ENCODE measurements around the gene IQCE. TPM values are rescaled to one million over a fixed set of nuclear protein-coding genes. Genes with fewer than 3 reads are reported as not detected.
A peak's percentile ranks its signal among the peaks of the same experiment; 100 is the strongest.

IQCE gene
- total RNA-seq, 2 experiments from 2014 or later = 8.5 to 10.7 TPM

GRCh38 chr7:2567679-2568278 lies 9.0 kb downstream of the IQCE start:
- Mint-ChIP-seq H3K9me3 (no peaks in the 10 kb centered on the region), H3K36me3 (no peaks in the 10 kb centered on the region), H3K27me3 (no peaks in the 10 kb centered on the region), H3K4me3 (no peak overlapping the region), H3K27ac (no peak overlapping the region), H3K4me1 (ENCODE audit: low read depth) (peaks cover 15% of the 10 kb centered on the region)
- DNase-seq = no peak
- ChIA-PET POLR2A (no interaction called here), CTCF (interaction anchor here (0.6 to 1.8 kb wide), 4 partner anchors 41 to 142 kb away, joined by 3 to 5 read pairs (median 3); no protein-coding TSS in a partner anchor)
- intact Hi-C loops (cut with micrococcal nuclease) = no loop called here

DNA sequence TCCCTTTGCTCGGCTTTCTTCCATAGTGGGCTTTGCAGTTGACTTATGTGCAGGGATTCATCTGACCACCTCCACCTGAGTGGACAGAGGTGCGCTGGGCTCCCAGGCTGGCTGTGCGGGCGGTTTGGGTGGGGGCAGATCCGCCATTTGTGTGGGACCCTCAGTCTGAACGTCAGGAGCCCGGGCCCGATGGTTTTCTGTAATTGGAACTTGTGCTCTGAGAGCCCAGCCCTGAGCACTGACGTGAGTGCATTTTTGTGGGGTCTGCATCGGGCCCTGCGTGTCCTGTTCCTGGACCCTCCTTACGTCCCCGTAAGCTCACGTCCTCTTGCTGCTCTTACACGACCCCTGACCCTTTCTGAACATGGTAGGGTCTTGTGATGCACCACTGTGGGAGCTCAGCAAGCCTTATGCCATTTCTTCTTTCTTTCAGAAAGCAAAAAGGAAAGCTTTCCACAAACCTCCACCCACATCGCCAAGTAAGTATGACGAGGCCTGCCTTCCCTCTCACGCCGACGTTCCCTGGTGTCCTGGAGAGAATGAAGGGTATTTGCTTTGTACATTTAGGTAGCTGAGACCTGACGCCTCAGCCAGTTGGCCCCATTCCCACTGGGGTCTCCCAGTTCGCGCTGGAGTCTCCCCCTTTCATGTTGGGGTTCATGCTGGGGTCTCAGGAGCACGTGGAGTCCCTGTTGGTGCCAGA lies 9.9 kb downstream of the IQCE start:
- Mint-ChIP-seq H3K27ac (no peak overlapping the region), H3K4me3 (no peak overlapping the region), H3K36me3 (no peaks in the 10 kb centered on the region), H3K4me1 (ENCODE audit: low read depth) (peaks cover 15% of the 10 kb centered on the region), H3K9me3 (no peaks in the 10 kb centered on the region), H3K27me3 (no peaks in the 10 kb centered on the region)
- intact Hi-C loops (cut with micrococcal nuclease) = no loop called here
- DNase-seq = no peak
- CTCF ChIA-PET = interaction anchor here (1.8 kb wide), 1 partner anchor 141 kb away, joined by 5 read pairs; no protein-coding TSS in a partner anchor
- POLR2A ChIA-PET = no interaction called here

GRCh38 chr7:2569421-2569820 lies 10.6 kb downstream of the IQCE start:
- H3K27me3 Mint-ChIP-seq = no peaks in the 10 kb centered on the region
- intact Hi-C loops (cut with micrococcal nuclease) = no loop called here
- DNase-seq = no peak

DNA sequence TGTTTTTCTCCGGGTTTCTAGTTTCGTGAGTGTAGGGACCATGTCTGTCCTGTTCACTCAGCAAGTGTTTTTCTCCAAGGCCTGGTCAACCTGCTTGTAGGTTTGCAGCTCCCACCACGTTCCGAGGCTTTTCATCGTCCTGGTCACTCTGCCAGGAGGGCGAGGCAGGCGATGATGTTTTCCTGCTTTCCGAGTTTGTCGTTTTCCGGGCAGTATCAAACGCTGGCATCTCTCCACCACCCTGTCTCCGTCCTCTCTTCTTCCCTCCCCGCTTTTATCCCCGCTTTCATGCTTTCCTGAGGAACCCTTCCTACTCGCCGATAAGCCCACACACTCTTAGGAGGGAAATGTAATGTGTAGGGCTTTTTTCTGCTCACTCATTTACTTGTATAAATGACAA lies 11.2 kb downstream of the IQCE start:
- intact Hi-C loops (cut with micrococcal nuclease) = no loop called here
- CTCF ChIA-PET = no interaction called here

More at GRCh38 chr7:2569421-2569820, 10.6 kb downstream of the IQCE start:
- peaks cover 15% of the 10 kb centered on the region for H3K4me1 Mint-ChIP-seq (ENCODE audit: low read depth)
- H3K36me3 Mint-ChIP-seq = no peaks in the 10 kb centered on the region
- ChIA-PET POLR2A (no interaction called here), CTCF (no interaction called here)
- no peak overlapping the region for H3K4me3 Mint-ChIP-seq
- H3K27ac Mint-ChIP-seq = no peak overlapping the region
- H3K9me3 Mint-ChIP-seq = no peaks in the 10 kb centered on the region

DNA sequence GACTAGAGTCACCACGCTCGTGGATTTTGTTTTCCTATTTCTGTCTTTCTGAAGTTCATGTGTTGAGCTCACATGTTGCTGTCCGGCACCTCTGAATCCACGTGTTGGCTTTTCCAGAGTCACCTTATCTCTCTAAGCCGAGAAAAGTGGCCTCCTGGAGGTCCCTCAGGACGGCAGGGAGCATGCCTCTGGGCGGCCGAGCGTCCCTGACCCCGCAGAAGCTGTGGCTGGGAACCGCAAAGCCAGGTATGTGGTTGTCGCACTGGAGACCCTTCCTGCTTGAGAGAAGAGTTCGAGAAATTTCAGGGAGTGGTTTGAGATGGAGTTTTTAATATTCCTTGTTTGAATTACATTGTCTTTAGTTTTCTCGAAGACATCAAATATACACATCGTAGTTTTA lies 12.6 kb downstream of the IQCE start:
- DNase-seq = no peak
- Mint-ChIP-seq H3K9me3 (no peaks in the 10 kb centered on the region), H3K36me3 (no peaks in the 10 kb centered on the region), H3K27me3 (no peaks in the 10 kb centered on the region), H3K27ac (no peak overlapping the region), H3K4me1 (ENCODE audit: low read depth) (peaks cover 15% of the 10 kb centered on the region), H3K4me3 (no peak overlapping the region)
- POLR2A ChIA-PET = no interaction called here
- intact Hi-C loops (cut with micrococcal nuclease) = no loop called here
- CTCF ChIA-PET = interaction anchor here (1.8 kb wide), 1 partner anchor 103 kb away, joined by 5 read pairs; no protein-coding TSS in a partner anchor

More for the DNA sequence above, 11.2 kb downstream of the IQCE start:
- Mint-ChIP-seq H3K27me3 (no peaks in the 10 kb centered on the region), H3K36me3 (no peaks in the 10 kb centered on the region), H3K27ac (no peak overlapping the region), H3K4me1 (ENCODE audit: low read depth) (peaks cover 15% of the 10 kb centered on the region), H3K4me3 (no peak overlapping the region), H3K9me3 (no peaks in the 10 kb centered on the region)
- DNase-seq = no peak
- POLR2A ChIA-PET = no interaction called here

DNA sequence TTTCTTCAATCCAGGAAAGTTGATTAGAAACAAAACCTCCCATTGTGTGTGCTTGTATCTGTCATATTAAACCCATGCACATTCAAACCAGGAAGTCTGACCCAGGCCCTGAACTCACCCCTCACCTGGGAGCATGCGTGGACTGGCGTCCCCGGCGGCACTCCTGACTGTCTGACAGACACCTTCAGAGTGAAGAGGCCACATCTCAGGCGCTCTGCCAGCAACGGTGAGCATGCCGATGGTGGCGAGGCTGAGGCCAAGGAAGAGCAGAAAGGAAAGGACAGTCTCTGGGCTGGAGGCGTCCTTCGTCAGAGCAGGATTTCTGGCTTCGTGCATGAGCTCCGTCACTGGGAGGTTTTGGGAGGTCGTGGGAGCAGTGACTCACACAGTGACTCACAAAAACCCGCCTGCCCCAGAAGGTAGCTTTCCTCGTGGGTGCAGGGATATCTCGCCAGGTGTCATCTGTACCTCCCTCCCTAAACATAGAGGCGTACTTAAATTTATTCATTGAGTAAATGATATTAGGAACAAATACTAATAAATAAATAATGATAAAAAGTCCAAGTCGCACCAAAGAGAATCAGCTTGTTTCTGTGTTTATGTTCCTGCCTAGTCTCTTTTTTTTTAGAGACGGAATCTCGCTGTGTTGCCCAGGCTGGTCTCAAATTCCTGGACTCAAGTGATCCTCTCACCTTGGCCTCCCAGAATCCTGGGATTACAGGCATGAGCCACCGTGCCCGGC lies 13.5 kb downstream of the IQCE start:
- Mint-ChIP-seq H3K27me3 (no peaks in the 10 kb centered on the region), H3K4me1 (ENCODE audit: low read depth) (peaks cover 6% of the 10 kb centered on the region), H3K9me3 (no peaks in the 10 kb centered on the region), H3K27ac (no peak overlapping the region), H3K36me3 (no peaks in the 10 kb centered on the region), H3K4me3 (no peak overlapping the region)
- POLR2A ChIA-PET = no interaction called here
- DNase-seq = peak; percentile 31
- intact Hi-C loops (cut with micrococcal nuclease) = no loop called here
- CTCF ChIA-PET = interaction anchor here (0.6 to 1.8 kb wide), 2 partner anchors 104 to 108 kb away, joined by 4 to 5 read pairs; no protein-coding TSS in a partner anchor

DNA sequence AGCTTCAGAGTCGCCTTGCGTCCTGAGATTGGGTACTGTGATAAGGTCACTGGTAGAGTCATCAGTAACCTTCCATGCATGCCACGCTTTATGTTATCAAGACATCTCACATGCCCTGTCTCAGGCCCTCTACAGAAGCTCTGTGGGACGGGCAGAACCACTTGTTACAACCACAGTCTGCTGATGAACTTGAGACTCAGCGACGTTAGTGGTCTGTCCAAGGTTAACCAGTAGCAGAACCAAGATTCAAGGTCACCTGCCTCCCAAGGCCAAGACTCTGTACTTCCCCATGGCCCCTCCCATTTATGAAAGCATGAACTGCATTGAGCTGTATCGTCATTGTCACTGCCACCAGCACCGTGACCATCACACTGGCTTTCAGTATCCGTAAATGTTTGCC lies 15.0 kb downstream of the IQCE start:
- Mint-ChIP-seq H3K9me3 (no peaks in the 10 kb centered on the region), H3K27ac (no peak overlapping the region), H3K27me3 (no peaks in the 10 kb centered on the region), H3K4me1 (ENCODE audit: low read depth) (peaks cover 5% of the 10 kb centered on the region), H3K36me3 (no peaks in the 10 kb centered on the region), H3K4me3 (no peak overlapping the region)
- intact Hi-C loops (cut with micrococcal nuclease) = no loop called here
- DNase-seq = no peak
- CTCF ChIA-PET = interaction anchor here (1.7 kb wide), 1 partner anchor 105 kb away, joined by 5 read pairs; no protein-coding TSS in a partner anchor
- POLR2A ChIA-PET = no interaction called here

DNA sequence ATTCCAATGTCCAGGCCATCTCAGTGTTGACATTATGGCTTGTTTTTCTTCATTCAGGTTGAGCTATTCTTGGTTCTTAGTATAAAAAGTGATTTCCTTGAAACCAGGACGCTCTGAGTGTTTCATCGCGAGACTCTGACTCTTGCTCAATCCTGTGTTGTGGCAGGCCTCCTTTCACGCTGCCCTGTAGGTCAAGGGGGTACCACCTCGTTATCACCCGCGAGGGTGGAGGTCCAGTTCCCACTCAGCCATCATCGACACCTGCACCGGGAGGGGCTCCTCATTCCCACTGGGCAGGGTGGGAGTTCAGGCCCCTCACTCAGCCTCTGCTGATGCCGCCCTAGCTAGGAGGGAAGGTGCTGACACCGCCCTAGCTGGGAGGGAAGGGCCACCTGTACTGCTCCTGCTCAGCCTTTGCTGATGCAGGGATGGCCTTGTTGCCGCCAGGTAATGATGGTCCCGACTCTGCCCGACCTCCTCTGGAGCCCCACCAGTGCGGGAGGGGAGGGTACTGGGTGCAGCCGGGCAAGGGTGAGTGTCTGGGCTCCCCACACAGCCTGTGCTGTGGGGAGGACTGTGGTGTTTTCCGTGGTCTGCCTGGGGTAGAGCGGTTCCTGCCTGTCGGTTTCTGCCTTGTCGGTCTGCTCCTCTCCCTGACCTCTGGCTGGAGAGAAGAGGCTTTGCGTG lies 16.4 kb downstream of the IQCE start:
- Mint-ChIP-seq H3K4me3 (no peak overlapping the region), H3K27ac (no peak overlapping the region), H3K36me3 (no peaks in the 10 kb centered on the region), H3K9me3 (no peaks in the 10 kb centered on the region), H3K27me3 (no peaks in the 10 kb centered on the region), H3K4me1 (ENCODE audit: low read depth) (peaks cover 5% of the 10 kb centered on the region)
- DNase-seq = no peak
- intact Hi-C loops (cut with micrococcal nuclease) = no loop called here
- ChIA-PET CTCF (interaction anchor here (1.0 kb wide), 1 partner anchor 135 kb away, joined by 5 read pairs; no protein-coding TSS in a partner anchor), POLR2A (no interaction called here)

GRCh38 chr7:2575733-2576340 lies 17.1 kb downstream of the IQCE start:
- ChIA-PET POLR2A (no interaction called here), CTCF (interaction anchor here (1.0 kb wide), 1 partner anchor 134 kb away, joined by 5 read pairs; no protein-coding TSS in a partner anchor)
- Mint-ChIP-seq H3K27ac (no peak overlapping the region), H3K4me3 (no peak overlapping the region), H3K36me3 (no peaks in the 10 kb centered on the region), H3K4me1 (ENCODE audit: low read depth) (peaks cover 5% of the 10 kb centered on the region), H3K9me3 (no peaks in the 10 kb centered on the region), H3K27me3 (no peaks in the 10 kb centered on the region)
- no peak for DNase-seq
- intact Hi-C loops (cut with micrococcal nuclease) = no loop called here

DNA sequence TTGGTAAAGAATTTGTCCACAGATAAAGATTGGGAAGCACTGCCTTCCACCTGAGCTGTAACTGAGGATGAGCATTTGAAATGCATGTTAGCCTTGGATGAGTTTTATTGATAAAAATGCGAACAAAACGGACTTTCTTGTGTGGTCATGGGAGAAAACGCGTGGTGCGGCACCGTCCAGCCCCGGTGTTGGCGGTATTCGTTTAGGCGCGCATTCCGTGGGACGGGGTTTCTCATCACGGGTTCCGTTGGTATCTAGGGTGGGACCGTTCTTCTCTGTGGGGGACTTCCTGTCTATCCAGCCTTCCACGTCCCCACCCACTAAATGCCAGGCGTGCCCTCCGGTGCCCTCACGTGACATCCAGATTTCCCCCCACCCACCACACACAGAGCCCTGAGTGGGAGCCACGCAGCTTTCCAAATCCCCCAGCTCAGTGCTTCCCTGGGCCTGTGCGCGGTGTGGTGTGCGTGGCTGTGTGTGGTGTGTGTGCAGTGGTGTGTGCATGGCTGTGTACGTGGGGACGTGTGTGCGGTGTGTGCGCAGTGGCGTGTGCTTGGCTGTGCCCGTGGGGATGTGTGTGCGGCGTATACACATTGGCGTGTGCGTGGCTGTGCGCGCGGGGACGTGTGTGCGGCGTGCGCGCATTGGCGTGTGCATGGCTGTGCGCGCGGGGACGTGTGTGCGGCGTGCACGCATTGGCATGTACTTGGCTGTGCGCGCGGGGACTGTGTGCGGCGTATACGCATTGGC lies 18.1 kb downstream of the IQCE start:
- peaks cover 4% of the 10 kb centered on the region for H3K4me1 Mint-ChIP-seq (ENCODE audit: low read depth)
- DNase-seq = no peak
- no peak overlapping the region for H3K4me3 Mint-ChIP-seq
- H3K27ac Mint-ChIP-seq = no peak overlapping the region
- H3K27me3 Mint-ChIP-seq = no peaks in the 10 kb centered on the region
- no peaks in the 10 kb centered on the region for H3K36me3 Mint-ChIP-seq
- no peaks in the 10 kb centered on the region for H3K9me3 Mint-ChIP-seq
- POLR2A ChIA-PET = no interaction called here
- CTCF ChIA-PET = no interaction called here
- intact Hi-C loops (cut with micrococcal nuclease) = no loop called here

- H3K9me3 Mint-ChIP-seq = no peaks in the 10 kb centered on the region
- POLR2A ChIA-PET = no interaction called here
- intact Hi-C loops (cut with micrococcal nuclease) = no loop called here
- no peaks in the 10 kb centered on the region for H3K36me3 Mint-ChIP-seq
- H3K27me3 Mint-ChIP-seq = no peaks in the 10 kb centered on the region
- CTCF ChIA-PET = no interaction called here
- H3K4me1 Mint-ChIP-seq (ENCODE audit: low read depth) = no peaks in the 10 kb centered on the region
- no peak overlapping the region for H3K27ac Mint-ChIP-seq
- H3K4me3 Mint-ChIP-seq = no peak overlapping the region
- no peak for DNase-seq
Observed at GRCh38 chr7:2577914-2578680, 19.3 kb downstream of the IQCE start.
